ENCODE results near the gene ISYNA1.
A peak's percentile ranks its signal among the peaks of the same experiment; 100 is the strongest.

ISYNA1 gene

DNA sequence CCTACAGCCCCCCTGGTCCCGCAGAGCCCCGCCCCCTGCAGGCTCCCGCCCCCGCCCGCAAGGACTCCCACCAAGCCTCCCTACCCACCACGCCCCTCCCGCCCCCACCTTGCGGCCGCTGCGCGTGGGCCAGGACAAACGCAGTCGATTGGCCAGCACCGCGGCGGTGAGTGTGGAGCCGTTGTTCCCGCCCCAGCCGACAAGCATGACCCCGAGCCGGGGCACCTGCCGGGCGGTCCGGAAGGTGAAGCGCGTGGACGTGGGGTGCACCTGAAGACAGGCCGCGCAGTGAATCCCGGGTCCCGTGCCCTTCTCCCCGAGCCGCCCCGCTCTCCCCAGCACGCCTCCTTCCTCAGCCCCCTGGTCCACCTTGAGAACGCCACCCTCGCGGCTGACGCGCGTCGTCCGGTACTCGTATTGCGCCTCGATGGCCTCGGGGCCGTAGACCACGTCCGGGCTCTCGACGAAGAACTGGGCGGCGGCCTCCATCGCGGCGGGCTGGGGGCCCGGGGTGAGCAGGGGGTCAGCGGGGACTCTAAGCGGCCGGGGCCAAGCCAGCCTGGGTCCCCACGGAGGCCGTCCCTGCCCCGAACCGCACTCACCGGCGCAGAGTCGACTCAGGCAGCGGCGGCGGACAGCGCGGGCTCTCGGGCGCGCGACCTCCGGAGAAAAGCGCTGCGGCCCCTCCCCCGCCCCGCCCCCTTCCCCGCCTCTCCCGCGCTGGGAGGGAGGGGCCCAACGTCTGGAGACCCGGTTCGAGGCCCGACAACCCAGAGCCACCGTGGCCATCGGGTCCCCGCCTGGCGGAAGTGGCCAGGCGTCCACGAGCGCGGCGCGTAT, at the start of gene ISYNA1:
Gene ISYNA1 (minus strand): TSS at position 643 of the 840 bp plus-strand sequence. CDS start 154 bp downstream, at position 489.
- DNase-seq (ENCODE audit: insufficient read length, low spot score) (peak; percentile 85), FAIRE-seq (no peak)
- TF ChIP-seq, protein P1, sequence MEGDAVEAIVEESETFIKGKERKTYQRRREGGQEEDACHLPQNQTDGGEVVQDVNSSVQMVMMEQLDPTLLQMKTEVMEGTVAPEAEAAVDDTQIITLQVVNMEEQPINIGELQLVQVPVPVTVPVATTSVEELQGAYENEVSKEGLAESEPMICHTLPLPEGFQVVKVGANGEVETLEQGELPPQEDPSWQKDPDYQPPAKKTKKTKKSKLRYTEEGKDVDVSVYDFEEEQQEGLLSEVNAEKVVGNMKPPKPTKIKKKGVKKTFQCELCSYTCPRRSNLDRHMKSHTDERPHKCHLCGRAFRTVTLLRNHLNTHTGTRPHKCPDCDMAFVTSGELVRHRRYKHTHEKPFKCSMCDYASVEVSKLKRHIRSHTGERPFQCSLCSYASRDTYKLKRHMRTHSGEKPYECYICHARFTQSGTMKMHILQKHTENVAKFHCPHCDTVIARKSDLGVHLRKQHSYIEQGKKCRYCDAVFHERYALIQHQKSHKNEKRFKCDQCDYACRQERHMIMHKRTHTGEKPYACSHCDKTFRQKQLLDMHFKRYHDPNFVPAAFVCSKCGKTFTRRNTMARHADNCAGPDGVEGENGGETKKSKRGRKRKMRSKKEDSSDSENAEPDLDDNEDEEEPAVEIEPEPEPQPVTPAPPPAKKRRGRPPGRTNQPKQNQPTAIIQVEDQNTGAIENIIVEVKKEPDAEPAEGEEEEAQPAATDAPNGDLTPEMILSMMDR (IDR thresholded peaks at IDR 0.05; ENCODE audit: insufficient read depth, missing control alignments): no peak

DNA sequence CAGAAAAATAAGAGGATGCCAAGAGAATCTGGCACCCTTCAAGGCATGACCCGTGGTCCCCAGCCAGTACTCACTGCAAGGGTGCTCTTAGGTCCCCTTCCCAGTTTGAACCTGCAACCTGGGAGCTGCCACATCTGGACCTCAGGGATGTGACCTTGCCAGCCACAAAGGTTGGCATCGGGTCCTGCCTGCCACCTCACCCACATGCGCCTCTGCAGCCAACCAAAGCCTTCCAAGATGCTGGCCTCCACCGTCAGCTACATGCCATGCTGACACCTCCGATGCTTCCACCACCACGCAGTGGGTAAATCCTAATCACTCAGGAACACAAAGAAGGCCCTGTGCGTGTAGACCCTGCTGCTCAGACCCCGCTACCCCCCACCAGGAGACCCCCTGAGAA, 48.8 kb upstream of the ISYNA1 start:
- DNase-seq (ENCODE audit: insufficient read length, low spot score): no peak
- TF ChIP-seq, protein P1 (IDR thresholded peaks at IDR 0.05; ENCODE audit: insufficient read depth, missing control alignments): no peak
- no peak for FAIRE-seq

DNA sequence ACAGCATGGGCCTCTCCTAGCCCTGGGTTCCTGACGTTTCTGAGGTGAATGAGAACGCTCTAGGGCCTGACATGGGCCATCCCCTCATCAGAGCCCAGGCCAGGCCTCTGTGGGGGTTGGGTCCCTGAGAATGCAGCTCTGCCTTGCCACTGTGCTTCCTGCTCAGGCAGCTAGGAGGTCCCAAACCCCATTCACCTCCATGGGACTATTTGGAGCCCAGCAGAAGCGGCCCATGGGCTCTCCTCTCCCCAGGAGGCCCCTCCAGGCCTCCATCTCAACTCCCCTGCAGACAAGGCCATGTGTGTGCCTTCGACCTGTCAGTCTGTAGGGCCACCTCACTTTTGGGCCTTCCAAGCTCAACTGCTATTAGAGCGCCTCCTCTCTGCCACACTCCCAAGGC, 47.1 kb upstream of the ISYNA1 start:
- TF ChIP-seq, protein P1 (IDR thresholded peaks at IDR 0.05; ENCODE audit: insufficient read depth, missing control alignments): no peak
- DNase-seq (ENCODE audit: insufficient read length, low spot score) (no peak), FAIRE-seq (no peak)

DNA sequence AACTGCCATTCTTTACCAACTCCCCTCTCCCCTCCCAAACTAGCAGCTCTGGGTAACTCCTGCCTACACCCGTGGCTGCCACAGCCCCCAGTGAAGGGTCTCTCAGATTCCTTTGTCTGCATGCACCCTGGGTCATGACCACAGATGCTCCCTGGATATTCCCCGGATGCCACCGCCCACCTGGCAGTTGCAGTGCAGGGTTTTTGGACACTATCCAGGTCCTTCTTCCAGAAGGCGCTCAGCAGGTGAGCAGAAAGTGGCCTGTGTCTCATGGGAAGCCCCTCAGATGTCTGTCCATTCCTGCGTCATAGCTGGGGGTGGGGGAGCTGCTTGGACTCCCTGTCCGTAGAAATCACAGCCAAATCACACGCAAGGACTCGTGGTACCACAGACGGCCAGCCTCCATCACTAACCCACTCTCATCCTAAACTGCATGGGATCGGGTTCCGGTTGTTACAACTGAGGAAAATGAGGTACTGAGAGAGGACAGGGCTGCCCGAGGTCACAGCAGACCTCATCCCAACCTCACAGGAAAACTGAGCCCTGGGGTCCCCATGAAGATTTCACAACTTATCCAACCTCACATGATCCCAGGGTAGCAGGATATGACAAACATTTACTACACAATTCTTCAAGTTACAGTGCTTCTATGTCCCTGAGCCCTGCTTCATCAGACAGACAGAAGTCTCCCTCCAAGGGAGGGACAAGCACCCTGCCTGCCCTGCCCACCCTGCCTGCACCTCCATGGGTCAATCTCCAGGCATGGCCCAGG, 45.4 kb upstream of the ISYNA1 start:
- TF ChIP-seq, protein P1 (IDR thresholded peaks at IDR 0.05; ENCODE audit: insufficient read depth, missing control alignments): no peak
- FAIRE-seq: no peak
- no peak for DNase-seq (ENCODE audit: insufficient read length, low spot score)

DNA sequence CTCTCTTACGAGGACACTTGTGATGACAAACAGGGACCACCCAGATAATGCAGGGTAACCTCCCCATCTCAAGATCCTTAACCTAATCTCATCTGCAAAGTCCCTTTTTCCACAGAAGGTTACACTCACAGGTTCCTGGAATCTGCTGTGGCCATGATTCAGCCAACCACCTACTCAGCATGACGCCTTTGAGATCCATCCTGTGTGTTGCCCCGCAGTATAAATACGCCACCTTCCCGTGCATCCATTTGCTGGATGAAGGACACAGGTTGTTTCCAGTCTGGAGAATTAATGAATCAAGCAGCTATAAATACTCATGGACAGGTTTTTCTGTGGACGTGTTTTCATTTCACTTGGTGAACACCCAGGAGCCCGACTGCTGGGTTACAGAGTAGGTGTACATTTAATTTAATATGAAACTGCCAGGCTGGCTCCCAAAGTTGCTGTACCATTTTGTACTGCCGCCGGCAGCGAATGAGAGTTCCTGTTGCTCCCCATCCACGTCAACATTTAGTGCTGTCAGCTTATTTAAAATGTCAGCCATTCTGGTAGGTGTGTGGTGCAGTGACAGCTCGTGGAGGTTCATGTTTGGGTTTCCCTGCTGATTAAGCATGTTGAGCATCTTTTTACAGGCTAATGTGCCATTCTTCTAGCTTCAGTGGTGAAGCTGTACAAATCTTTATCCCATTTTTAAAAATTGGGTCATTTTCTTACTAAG, 43.7 kb upstream of the ISYNA1 start:
- DNase-seq (ENCODE audit: insufficient read length, low spot score): no peak
- TF ChIP-seq, protein P1 (IDR thresholded peaks at IDR 0.05; ENCODE audit: insufficient read depth, missing control alignments): no peak
- FAIRE-seq: no peak

DNA sequence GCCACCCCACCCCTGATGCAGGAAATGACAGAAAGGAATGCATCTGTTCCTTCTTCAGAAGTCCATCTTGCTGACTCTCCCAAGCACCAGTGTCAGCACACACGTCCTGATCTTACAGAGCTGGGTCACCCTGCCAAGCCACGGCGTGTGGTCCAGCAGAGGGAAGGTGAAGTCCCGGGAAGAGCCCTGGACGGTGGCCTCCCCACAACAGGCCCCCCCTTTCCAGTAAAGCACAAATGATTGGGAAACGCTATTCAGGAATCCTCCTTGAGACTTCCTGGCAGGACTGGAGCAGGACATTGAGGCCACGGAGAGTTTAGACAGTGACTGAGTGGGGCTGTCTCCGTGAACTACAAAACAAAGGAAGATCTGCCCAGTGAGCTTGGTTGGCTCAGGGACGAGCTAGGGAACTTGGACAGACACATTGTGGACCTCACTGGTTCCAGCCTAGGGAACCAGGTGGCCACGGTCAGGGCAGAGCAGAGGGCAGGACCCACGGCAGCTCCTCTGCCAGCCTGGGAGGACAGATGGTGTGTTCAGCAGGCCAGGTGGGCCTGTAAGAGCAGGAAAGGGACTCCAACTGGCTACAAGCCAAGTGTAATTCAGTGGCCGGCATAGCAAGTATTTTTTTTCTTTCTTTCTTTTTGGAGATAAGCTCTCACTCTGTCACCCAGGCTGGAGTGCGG, 42.2 kb upstream of the ISYNA1 start:
- FAIRE-seq: no peak
- DNase-seq (ENCODE audit: insufficient read length, low spot score): no peak
- TF ChIP-seq, protein P1 (IDR thresholded peaks at IDR 0.05; ENCODE audit: insufficient read depth, missing control alignments): no peak
